RCC 7860 (cell line): ENCODE results near the gene NME5.
A peak's percentile ranks its signal among the peaks of the same experiment; 100 is the strongest.
"Not testable (repeated sequence)": the region's sequence is repeated elsewhere in the genome, so short reads cannot be mapped to it uniquely, and the experiment has no call there.

Experiments
- DNase-seq: peaks from one replicate; pipeline ENCODE4 v3.0.0-alpha.2; 2015; ENCODE audit warnings: low spot score
- FAIRE-seq: peaks from 2 replicates; lab custom pipeline; 2012; peaks lifted over from hg19 to GRCh38; lab: Jason Lieb, UNC

NME5 gene

GRCh38 chr5:138138949-138139780, at the start of gene NME5:
TSS of gene NME5 (minus strand) at chr5:138139428. CDS start at chr5:138138780, 648 bp downstream.
- no peak for FAIRE-seq
- no peak for DNase-seq

- FAIRE-seq: no peak
- no peak for DNase-seq
Observed at GRCh38 chr5:138188626-138189025, 49.4 kb upstream of the NME5 start.

GRCh38 chr5:138186002-138186447, 46.8 kb upstream of the NME5 start:
- FAIRE-seq (no peak), DNase-seq (no peak)

- no peak for FAIRE-seq
Observed at GRCh38 chr5:138182808-138183207, 43.6 kb upstream of the NME5 start.

DNA sequence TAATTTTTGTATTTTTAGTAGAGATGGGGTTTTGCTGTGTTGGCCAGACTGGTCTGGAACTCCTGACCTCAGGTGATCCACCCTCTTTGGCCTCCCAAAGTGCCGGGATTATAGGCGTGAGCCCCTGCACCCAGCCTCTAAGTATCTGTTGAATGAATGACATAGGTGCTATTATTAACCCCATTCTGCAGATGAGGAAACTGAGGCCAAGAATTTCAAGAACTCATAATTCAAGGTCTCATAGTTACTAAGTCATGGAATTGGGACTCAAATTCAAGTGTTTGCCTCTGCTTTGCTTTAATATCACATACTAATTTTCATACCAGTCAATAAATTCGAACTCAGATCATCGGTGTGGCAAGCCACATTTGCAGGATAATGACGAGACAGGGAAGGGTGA, 41.6 kb upstream of the NME5 start:
- FAIRE-seq: no peak
- DNase-seq: no peak

More at GRCh38 chr5:138182808-138183207, 43.6 kb upstream of the NME5 start:
- no peak for DNase-seq

DNA sequence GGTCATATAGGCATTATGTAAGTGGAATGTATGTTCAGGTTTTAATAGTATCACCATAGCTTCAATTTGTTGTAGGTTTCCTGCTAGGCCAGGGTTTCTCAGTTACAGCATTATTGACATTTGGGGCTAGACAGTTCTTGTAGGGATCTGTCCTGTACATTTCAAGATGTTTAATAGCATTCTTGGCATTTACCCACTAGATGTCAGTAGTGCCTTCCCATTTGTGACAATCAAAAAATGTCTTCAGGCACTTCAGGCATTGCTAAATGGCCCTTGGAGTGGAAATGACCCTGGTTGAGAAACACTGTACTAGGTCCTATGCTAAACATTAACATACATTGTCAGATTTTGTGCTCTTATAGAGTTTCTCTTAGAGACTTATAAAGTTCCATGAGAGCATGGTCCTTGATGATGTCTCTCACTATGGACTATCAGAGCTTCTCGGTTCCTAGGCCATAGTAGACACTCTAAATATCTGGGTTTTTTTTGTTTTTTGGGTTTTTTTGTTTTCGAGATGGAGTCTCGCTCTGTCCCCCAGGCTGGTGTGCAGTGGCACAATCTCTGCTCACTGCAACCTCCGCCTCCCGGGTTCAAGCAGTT, 41.1 kb upstream of the NME5 start:
- FAIRE-seq (peak; percentile 70), DNase-seq (peak; percentile 68)

GRCh38 chr5:138179277-138179857, 40.1 kb upstream of the NME5 start:
- DNase-seq (no peak), FAIRE-seq (no peak)

GRCh38 chr5:138178516-138179276, 39.5 kb upstream of the NME5 start, which contains the start of the genes BRD8 and KIF20A:
TSS of gene BRD8 (minus strand) at chr5:138178630. CDS start at chr5:138178614, 16 bp downstream.
TSS of gene KIF20A (plus strand) at chr5:138179112. CDS start at chr5:138179681, 569 bp downstream.
- FAIRE-seq (peak; percentile 89), DNase-seq (peak; percentile 97)

DNA sequence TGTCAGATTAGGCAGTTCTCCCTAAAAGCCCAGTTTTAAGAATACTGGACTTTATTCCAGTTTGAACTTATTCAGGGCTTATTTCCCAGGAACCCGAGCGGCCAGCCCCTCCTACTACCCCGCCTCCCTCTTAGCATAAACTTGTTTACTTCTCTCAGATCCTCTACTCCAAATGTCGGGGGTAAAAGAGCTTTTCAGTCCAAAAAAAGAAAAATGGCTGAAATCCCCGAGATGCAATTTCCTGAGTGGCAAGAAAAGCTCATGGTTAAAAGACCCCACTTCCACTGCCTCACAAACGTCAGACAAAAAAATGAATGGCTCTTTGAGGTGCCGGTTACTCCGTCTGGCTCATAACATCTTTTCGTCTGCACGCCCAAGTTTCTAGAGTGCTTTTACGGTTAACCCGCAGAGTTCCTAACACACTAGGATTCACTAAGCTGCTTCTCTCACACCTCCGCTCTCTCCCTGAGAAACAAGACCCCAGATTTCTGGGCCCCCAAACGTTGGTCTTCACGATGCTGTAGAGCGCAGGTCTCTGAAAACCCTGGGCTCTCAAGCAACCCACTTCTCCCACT, 38.8 kb upstream of the NME5 start:
- DNase-seq (no peak), FAIRE-seq (no peak)

GRCh38 chr5:138170299-138170698, 31.1 kb upstream of the NME5 start:
- DNase-seq: no peak
- no peak for FAIRE-seq

- FAIRE-seq (no peak), DNase-seq (no peak)
Observed at GRCh38 chr5:138169124-138169523, 29.9 kb upstream of the NME5 start.

DNA sequence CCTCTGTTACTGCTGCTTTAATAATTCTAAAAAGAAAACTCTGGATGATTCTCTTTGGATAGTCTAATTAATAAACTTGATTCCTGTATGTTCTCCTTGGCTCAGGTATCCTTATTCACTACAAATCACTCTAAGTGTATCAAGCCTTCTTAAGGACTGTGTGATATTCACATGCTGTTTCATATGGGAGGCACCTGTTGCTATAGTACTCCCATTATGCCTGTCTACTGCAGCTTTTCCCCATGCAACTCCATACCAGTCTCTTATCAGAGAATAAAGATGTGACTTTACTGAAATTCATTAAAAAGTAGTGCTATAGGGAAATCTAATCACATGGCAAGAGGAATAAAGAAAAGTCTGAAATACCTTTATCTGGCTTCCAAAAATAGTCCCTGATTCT, 24.5 kb upstream of the NME5 start:
- FAIRE-seq (no peak), DNase-seq (no peak)

- DNase-seq: no peak
- no peak for FAIRE-seq
Observed at GRCh38 chr5:138160706-138161105, 21.5 kb upstream of the NME5 start.

DNA sequence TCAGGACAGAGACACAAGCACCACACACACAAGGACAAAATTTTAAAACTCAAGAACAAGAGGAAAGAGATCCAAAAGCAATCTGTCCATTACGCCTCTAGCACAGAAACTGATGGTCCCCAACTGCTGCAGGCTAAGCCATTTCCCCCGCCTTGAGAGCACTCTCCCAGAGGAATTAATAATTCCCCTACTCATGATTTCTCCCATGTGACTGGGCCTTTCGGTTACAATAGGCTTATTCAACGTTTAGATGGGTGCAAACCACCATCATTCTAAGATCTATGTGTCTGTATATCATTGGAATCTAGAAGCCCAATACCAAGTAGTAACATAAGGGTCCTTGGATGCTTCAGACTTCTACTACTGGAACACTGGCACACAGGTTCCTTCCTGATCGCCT, 20.4 kb upstream of the NME5 start:
- FAIRE-seq: no peak

DNA sequence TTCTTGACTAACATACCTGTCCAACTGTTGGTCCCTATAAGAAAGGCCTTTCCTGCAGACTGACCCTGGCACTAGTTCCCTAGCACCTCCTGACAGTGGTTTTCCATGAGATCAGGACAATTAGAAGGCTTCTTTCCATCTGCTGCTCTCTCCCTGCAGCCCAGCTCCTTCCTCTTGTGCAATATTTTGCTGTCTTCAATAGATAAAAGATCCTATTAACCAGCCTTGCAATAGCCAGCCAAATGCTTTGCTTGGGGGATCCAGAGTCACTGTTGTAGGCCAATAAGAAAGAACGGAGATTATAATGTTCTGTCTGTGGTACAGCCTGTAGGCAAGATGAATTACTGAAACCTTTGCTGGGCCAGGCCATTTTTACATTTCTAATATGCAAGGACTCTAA, 18.4 kb upstream of the NME5 start:
- FAIRE-seq: no peak

More for the DNA sequence above, 20.4 kb upstream of the NME5 start:
- DNase-seq: no peak

GRCh38 chr5:138155977-138156376, 16.7 kb upstream of the NME5 start:
- not testable (repeated sequence) for FAIRE-seq, DNase-seq

More for the DNA sequence above, 18.4 kb upstream of the NME5 start:
- DNase-seq: no peak

GRCh38 chr5:138149530-138149929, 10.3 kb upstream of the NME5 start:
- DNase-seq (peak; percentile 14), FAIRE-seq (no peak)

DNA sequence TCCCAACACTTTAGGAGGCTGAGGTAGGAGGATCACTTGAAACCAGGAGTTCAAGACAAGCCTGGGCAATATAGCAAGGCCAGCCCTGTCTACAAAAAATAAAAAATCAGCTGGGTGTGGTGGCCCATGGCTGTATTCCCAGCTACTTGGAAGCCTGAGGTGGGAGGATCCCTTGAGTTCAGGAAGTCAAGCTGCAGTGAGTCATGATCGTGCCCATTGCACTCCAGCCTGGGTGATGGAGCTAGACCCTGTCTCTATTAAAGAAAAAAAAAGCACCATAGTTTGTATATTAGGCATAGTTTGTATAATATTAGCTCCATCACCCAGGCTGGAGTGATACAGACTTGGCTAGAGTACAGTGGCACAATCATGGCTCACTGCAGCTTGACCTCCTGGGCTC, 9.6 kb upstream of the NME5 start:
- FAIRE-seq (peak; percentile 52), DNase-seq (peak; percentile 54)

- DNase-seq, FAIRE-seq: not testable (repeated sequence)
Observed at GRCh38 chr5:138143578-138143977, 4.3 kb upstream of the NME5 start.

DNA sequence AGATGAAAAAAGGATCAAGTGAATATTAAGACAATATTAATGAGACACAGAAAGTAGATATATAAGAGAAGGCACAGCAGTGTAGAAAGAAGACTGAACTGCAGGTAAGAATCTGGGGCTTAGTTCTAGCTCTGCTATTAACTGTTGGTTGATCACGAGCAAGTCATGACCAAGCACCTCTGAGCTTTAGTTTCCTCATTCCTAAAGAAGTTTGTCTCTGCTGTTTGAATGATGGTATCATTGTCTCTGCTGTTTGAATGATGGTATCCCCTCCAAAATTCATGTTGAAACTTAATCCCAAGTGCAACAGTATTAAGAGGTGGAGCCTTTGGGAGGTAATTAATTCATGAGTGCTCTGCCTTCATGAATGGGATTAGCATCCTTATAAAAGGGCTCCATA, 2.5 kb upstream of the NME5 start:
- no peak for FAIRE-seq

More for the DNA sequence above, 2.5 kb upstream of the NME5 start:
- no peak for DNase-seq
